H1 (cell line): ENCODE measurements around the gene PALS2. TPM values are rescaled to one million over a fixed set of nuclear protein-coding genes. Genes with fewer than 3 reads are reported as not detected.
A peak's percentile ranks its signal among the peaks of the same experiment; 100 is the strongest.

ENCODE experiments used
- CHD7 ChIP-seq: fragments of 300-600 bp; sonication (generic); IDR thresholded peaks from 2 replicates; pipeline ENCODE4 v1.7.1; 2012; ENCODE audit warnings: low read length, moderate library complexity, mild to moderate bottlenecking, inconsistent platforms; ENCODE audit not compliant: insufficient replicate concordance
- EGR1 ChIP-seq: IDR thresholded peaks from 2 replicates; pipeline ENCODE4 v1.6.1; 2011; ENCODE audit warnings: low read depth, low read length, borderline replicate concordance
- RFX5 ChIP-seq: IDR thresholded peaks from 2 replicates; pipeline ENCODE4 v1.6.1; 2011; ENCODE audit warnings: low read depth, low read length, improper control_type of control experiment, borderline replicate concordance
- SP1 ChIP-seq: IDR thresholded peaks from 2 replicates; pipeline ENCODE4 v1.6.1; 2011; ENCODE audit warnings: low read depth, low read length
- TAF1 ChIP-seq: IDR thresholded peaks from 2 replicates; pipeline ENCODE4 v1.6.1; 2011; ENCODE audit warnings: mild to moderate bottlenecking, low read depth, low read length
- TEAD4 ChIP-seq: IDR thresholded peaks from 2 replicates; pipeline ENCODE4 v1.6.1; 2012; ENCODE audit warnings: low read depth, low read length, inconsistent platforms, mixed read lengths
- polyA plus RNA-seq, 7 experiments: library from polyadenylated mRNA; depleted of rRNA in 3 of 7; stranded (reverse) in 5 of 7; unstranded in 2 of 7; fragments of >200 nt in 5 of 7; fragments of 200-250 nt in 2 of 7; gene quantifications; 1 replicate in 5 of 7; 2 replicates in 1 of 7; 4 replicates in 1 of 7; pipeline versions ENCODE4 v1.2.1 to v1.2.3, GENCODE V29; 2011 to 2013; ENCODE audit warnings: missing spikeins in 2 of 7, mixed read lengths in 2 of 7
- total RNA-seq: library from RNA; stranded (reverse); fragmentation: NEBNext Ultra II Directional; extraction: Animal tissue kit (Norgen Biotek cat#: 25700); gene quantifications from 2 replicates; pipeline ENCODE4 v1.2.1, GENCODE V29; 2021

PALS2 gene
- total and polyA plus RNA-seq, 2 of the 8 experiments (the other 6 are each of a cell fraction or from before 2014, with no cell fraction given) = 10.4 to 98.3 TPM

GRCh38 chr7:24604630-24605029 lies 31.4 kb downstream of the PALS2 start (continued):
- TF ChIP-seq CHD7 (no peak), SP1 (0 out of 2 replicates have a peak, but pooled peaks have one; percentile 10), TEAD4 (0 out of 2 replicates have a peak, but pooled peaks have one; percentile 19), TAF1 (no peak), EGR1 (no peak), RFX5 (no peak)
